A549 (cell line): Measurements from ENCODE around the gene ZNRF3. TPM values are rescaled to one million over a fixed set of nuclear protein-coding genes. Genes with fewer than 3 reads are reported as not detected.

Source experiments
- ATAC-seq, 2 experiments: fragments of 200-7000 bp in 1 of 2; fragments of >200 bp in 1 of 2; cut with Nextera tagmentation in 1 of 2; cut with Tn5 transposase in 1 of 2; 3 replicates each; pipeline versions ENCODE4 v1.8.0 to v1.9.1; 2018 to 2020; ENCODE audit warnings: mild to moderate bottlenecking in 1 of 2, moderate library complexity in 1 of 2
- CTCF ChIA-PET: fragments of 300-600 bp; sonication (Branson Sonifier 250); formaldehyde crosslinking; extraction: SDS; loops from one replicate; lab custom pipeline; 2021; ENCODE audit warnings: antibody characterized with exemption, inconsistent platforms; lab: Yijun Ruan, JAX
- POLR2A ChIA-PET: fragments of 350-600 bp; formaldehyde crosslinking; extraction: SDS; loops from one replicate; lab custom pipeline; 2021; ENCODE audit warnings: antibody characterized with exemption, inconsistent platforms; lab: Yijun Ruan, JAX
- DNase-seq, 2 experiments: peaks; one replicate each; pipeline versions ENCODE4 v3.0.0 to v3.0.0-alpha.2; 2011 to 2016; ENCODE audit warnings: low read depth in 1 of 2, low spot score in 1 of 2
- FAIRE-seq: peaks from 2 replicates; lab custom pipeline; 2011; peaks lifted over from hg19 to GRCh38; lab: Jason Lieb, UNC
- H3K27ac ChIP-seq, 2 experiments: fragments of >200 bp; sonication (Bioruptor Twin); formaldehyde crosslinking; 3 replicates each; pipeline ENCODE4 v1.5.1; 2016 to 2017
- H3K4me1 ChIP-seq: fragments of >200 bp; sonication (Bioruptor Twin); formaldehyde crosslinking; 3 replicates; pipeline ENCODE4 v1.6.1; 2016
- H3K4me2 ChIP-seq: fragments of >200 bp; sonication (Bioruptor Twin); formaldehyde crosslinking; 3 replicates; pipeline ENCODE4 v1.6.1; 2016
- H3K4me3 ChIP-seq: fragments of >200 bp; sonication (Bioruptor Twin); formaldehyde crosslinking; 3 replicates; pipeline ENCODE4 v1.5.1; 2016
- H3K9me3 ChIP-seq: fragments of >200 bp; sonication (Bioruptor Twin); formaldehyde crosslinking; 3 replicates; pipeline ENCODE4 v1.6.1; 2016
- CHD4 ChIP-seq: fragments of 200-600 bp; sonication (generic); IDR thresholded peaks from 2 replicates; pipeline ENCODE4 v1.6.1; 2016; ENCODE audit warnings: antibody characterized with exemption, mild to moderate bottlenecking, borderline replicate concordance
- FOXS1 ChIP-seq: fragments of 250-450 bp; sonication (Bioruptor Pico); IDR thresholded peaks from 2 replicates; pipeline ENCODE4 v1.5.0; 2020; ENCODE audit warnings: mild to moderate bottlenecking, moderate library complexity
- HDAC2 ChIP-seq: fragments of 200-600 bp; sonication (generic); IDR thresholded peaks from 2 replicates; pipeline ENCODE4 v1.6.1; 2016
- HOXA7 ChIP-seq: fragments of 250-450 bp; sonication (Bioruptor Pico); IDR thresholded peaks from 2 replicates; pipeline ENCODE4 v1.5.0; 2020; ENCODE audit warnings: mild to moderate bottlenecking, moderate library complexity
- HOXB13 ChIP-seq: fragments of 250-450 bp; sonication (Bioruptor Pico); IDR thresholded peaks from 2 replicates; pipeline ENCODE4 v1.5.0; 2020; ENCODE audit warnings: low read depth, mild to moderate bottlenecking, moderate library complexity
- HOXB5 ChIP-seq: fragments of 250-450 bp; sonication (Bioruptor Pico); IDR thresholded peaks from 2 replicates; pipeline ENCODE4 v1.5.0; 2020; ENCODE audit warnings: mild to moderate bottlenecking, moderate library complexity
- JUN ChIP-seq, 2 experiments: fragments of >200 bp; sonication (Bioruptor Twin); formaldehyde crosslinking; IDR thresholded peaks; 2 replicates in 1 of 2; 3 replicates in 1 of 2; pipeline ENCODE4 v1.6.1; 2016 to 2017
- JUNB ChIP-seq: fragments of >200 bp; sonication (Bioruptor Twin); formaldehyde crosslinking; IDR thresholded peaks from 2 replicates; pipeline ENCODE4 v1.6.1; 2016
- KDM1A ChIP-seq: fragments of 200-600 bp; sonication (generic); IDR thresholded peaks from 2 replicates; pipeline ENCODE4 v1.6.1; 2016; ENCODE audit warnings: low read depth, mild to moderate bottlenecking
- KDM5A ChIP-seq: fragments of 200-600 bp; sonication (generic); IDR thresholded peaks from 2 replicates; pipeline ENCODE4 v1.6.1; 2016; ENCODE audit warnings: antibody characterized with exemption, mild to moderate bottlenecking
- MAFK ChIP-seq: fragments of 450-650 bp; IDR thresholded peaks from 2 replicates; pipeline ENCODE4 v1.6.1; 2014; ENCODE audit not compliant: partially characterized antibody
- NFE2L2 ChIP-seq: fragments of 150-350 bp; conservative IDR thresholded peaks from 2 replicates; pipeline ENCODE4 v1.6.1; 2014; ENCODE audit warnings: low read length
- NPAS2 ChIP-seq: fragments of 250-450 bp; sonication (Bioruptor Pico); IDR thresholded peaks from 2 replicates; pipeline ENCODE4 v1.8.0; 2022; ENCODE audit warnings: mild to moderate bottlenecking, moderate library complexity, borderline replicate concordance
- NR3C1 ChIP-seq: fragments of >200 bp; sonication (Bioruptor Twin); formaldehyde crosslinking; IDR thresholded peaks from 3 replicates; pipeline ENCODE4 v1.6.1; 2017
- PHF8 ChIP-seq: fragments of 200-600 bp; sonication (generic); IDR thresholded peaks from 2 replicates; pipeline ENCODE4 v1.6.1; 2016; ENCODE audit warnings: low read depth, mild to moderate bottlenecking, antibody characterized with exemption, moderate library complexity, borderline replicate concordance
- POLR2A ChIP-seq: IDR thresholded peaks from 2 replicates; pipeline ENCODE4 v1.6.1; 2012; ENCODE audit warnings: mild to moderate bottlenecking, low read length
- RNF2 ChIP-seq: fragments of 200-600 bp; sonication (generic); IDR thresholded peaks from 2 replicates; pipeline ENCODE4 v1.6.1; 2016; ENCODE audit warnings: low read depth, mild to moderate bottlenecking, antibody characterized with exemption, moderate library complexity, borderline replicate concordance
- TP53 ChIP-seq: fragments of 250-450 bp; sonication (Bioruptor Pico); IDR thresholded peaks from 2 replicates; pipeline ENCODE4 v1.5.0; 2021; ENCODE audit warnings: mild to moderate bottlenecking, moderate library complexity
- ZC3H11A ChIP-seq: fragments of 450-650 bp; IDR thresholded peaks from 2 replicates; pipeline ENCODE4 v1.6.1; 2014; ENCODE audit warnings: antibody characterized with exemption, mild to moderate bottlenecking
- ZNF302 ChIP-seq: fragments of 250-450 bp; sonication (Bioruptor Pico); IDR thresholded peaks from 2 replicates; pipeline ENCODE4 v1.9.0; 2021; ENCODE audit warnings: inconsistent platforms, mild to moderate bottlenecking, moderate library complexity
- WGBS: methylation state at CpG from one replicate; pipeline ENCODE4 v1.1.6; 2017; ENCODE audit errors: missing lambda C conversion rate; 5-methylcytosine and 5-hydroxymethylcytosine counted together
- polyA plus RNA-seq, 4 experiments: library from polyadenylated mRNA; depleted of rRNA in 3 of 4; stranded (reverse); fragments of >200 nt; fragmentation: RNase III in 1 of 4; extraction: RNeasy Plus Mini Kit Qiagen cat#74134 plus additional on column Dnase treatment in 1 of 4; gene quantifications; 2 replicates in 3 of 4; 3 replicates in 1 of 4; pipeline ENCODE4 v1.2.3, GENCODE V29; 2011 to 2017
- TF ChIP-seq, protein P1 (sequence below): IDR thresholded peaks from 2 replicates; pipeline ENCODE4 v1.6.1; 2012; ENCODE audit warnings: low read depth, borderline replicate concordance
- TF ChIP-seq, protein P2 (sequence below): fragments of >200 bp; sonication (Bioruptor Twin); formaldehyde crosslinking; IDR thresholded peaks from 3 replicates; pipeline ENCODE4 v1.5.1; 2016
- TF ChIP-seq, protein P3 (sequence below): fragments of 450-650 bp; IDR thresholded peaks from 2 replicates; pipeline ENCODE4 v1.6.1; 2014; ENCODE audit warnings: antibody characterized with exemption
- TF ChIP-seq, protein P4 (sequence below): IDR thresholded peaks from 2 replicates; pipeline ENCODE4 v1.6.1; 2012
- TF ChIP-seq, protein P5 (sequence below): fragments of 200-600 bp; sonication (generic); IDR thresholded peaks from 2 replicates; pipeline ENCODE4 v1.6.1; 2016; ENCODE audit warnings: antibody characterized with exemption, mild to moderate bottlenecking, moderate library complexity
- TF ChIP-seq, protein P6 (sequence below): fragments of >200 bp; sonication (Bioruptor Twin); formaldehyde crosslinking; IDR thresholded peaks from 3 replicates; pipeline ENCODE4 v1.6.1; 2016

The ZNRF3 gene
- polyA plus RNA-seq, 2 of the 4 experiments (the other 2 are of a cell fraction): 4.6 to 6.9 TPM

DNA sequence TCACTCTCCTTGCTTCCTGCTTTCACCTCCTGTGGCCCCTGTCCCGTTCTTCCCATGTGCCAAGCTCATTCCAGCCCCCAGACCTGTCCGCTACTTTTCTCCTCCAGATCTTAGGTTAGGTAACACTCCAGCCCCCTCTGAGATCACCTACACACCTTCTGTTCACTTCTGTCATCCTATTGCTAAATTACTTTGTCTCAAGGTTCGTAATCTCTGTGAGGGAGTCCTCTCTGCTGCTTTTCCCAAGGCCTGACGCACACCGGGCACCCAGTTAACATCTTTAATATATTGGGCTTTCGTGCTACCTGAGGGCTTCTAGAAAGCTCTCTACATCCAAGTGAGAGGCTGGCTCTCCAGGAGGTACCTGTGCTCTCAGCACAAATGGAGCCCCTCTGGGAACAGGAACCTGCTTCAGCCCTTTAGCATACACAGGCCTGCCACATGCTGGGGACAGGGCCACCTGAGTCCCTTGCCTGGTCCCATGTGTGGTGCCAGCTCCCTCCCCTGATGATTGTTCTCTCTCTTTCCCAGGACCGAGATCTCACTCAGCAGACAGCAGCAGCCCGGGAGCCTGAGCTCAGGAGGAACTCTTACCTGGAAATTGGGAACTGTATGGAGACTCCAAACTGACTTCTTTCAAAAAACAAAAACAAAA, 169.8 kb downstream of the ZNRF3 start:
- Histone ChIP-seq H3K27ac (no peak overlapping the region), H3K4me1 (no peaks in the 10 kb centered on the region), H3K4me3 (no peak overlapping the region), H3K4me2 (no peak overlapping the region)
- ATAC-seq: no peak
- no peak for DNase-seq
- WGBS: 93% methylated on average over 8 of the region's 8 CpGs
- FAIRE-seq: no peak
- TF ChIP-seq ZNF302 (CRISPR knock-in tag) (no peak), RNF2 (no peak), JUNB (no peak), HOXB13 (no peak), FOXS1 (CRISPR knock-in tag) (no peak), MAFK (no peak), JUN (IDR thresholded peaks at IDR 0.05) (no peak), HDAC2 (no peak), HOXB5 (no peak), POLR2A (no peak)
- TF ChIP-seq, protein P1, sequence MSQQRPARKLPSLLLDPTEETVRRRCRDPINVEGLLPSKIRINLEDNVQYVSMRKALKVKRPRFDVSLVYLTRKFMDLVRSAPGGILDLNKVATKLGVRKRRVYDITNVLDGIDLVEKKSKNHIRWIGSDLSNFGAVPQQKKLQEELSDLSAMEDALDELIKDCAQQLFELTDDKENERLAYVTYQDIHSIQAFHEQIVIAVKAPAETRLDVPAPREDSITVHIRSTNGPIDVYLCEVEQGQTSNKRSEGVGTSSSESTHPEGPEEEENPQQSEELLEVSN: no peak
- TF ChIP-seq, all 56 proteins: peak for 0
- POLR2A ChIA-PET: no interaction called here
- CTCF ChIA-PET: interaction anchor here (0.8 to 2.1 kb wide), 4 partner anchors 10 to 197 kb away, joined by 3 to 8 read pairs (median 4); no protein-coding TSS in a partner anchor
- no peaks in the 10 kb centered on the region for H3K9me3 ChIP-seq

DNA sequence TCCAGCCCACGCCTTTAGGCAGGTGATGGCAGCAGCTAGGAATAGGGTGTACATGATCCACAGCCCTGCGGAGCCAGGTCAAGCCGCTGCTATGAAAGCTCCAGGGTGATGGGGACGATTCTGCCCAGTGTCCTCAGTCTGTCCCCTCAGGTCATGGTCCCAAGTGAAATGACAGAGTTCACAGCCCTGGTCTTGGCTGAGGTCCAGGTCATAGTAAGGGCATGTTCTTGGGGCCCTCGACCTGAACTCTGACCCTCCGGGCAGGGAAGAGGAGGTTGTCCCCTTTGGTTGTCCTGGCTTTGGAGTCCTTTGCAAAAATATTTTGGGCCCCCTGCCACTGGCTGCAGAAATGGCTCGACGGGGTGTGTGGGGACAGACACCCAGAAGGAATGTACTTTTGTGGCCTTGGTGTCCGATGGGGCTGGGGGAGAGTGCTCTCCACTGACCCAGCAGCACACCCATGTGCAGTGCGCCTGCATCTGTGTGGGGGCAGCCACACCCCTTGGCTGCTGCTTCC, 170.9 kb downstream of the ZNRF3 start:
- Histone ChIP-seq H3K27ac (no peak overlapping the region), H3K4me3 (no peak overlapping the region), H3K4me1 (no peaks in the 10 kb centered on the region), H3K4me2 (no peak overlapping the region), H3K9me3 (no peaks in the 10 kb centered on the region)
- no peak for FAIRE-seq
- ATAC-seq: no peak
- 82% methylated on average over 9 of the region's 10 CpGs for WGBS
- TF ChIP-seq PHF8 (no peak), KDM5A (no peak), NFE2L2 (no peak), NR3C1 (no peak), POLR2A (no peak), HOXB5 (no peak), TP53 (no peak), KDM1A (no peak), HOXA7 (no peak), ZC3H11A (no peak), CHD4 (no peak), MAFK (no peak), ZNF302 (CRISPR knock-in tag) (no peak), NPAS2 (CRISPR knock-in tag) (no peak)
- TF ChIP-seq, protein P2, sequence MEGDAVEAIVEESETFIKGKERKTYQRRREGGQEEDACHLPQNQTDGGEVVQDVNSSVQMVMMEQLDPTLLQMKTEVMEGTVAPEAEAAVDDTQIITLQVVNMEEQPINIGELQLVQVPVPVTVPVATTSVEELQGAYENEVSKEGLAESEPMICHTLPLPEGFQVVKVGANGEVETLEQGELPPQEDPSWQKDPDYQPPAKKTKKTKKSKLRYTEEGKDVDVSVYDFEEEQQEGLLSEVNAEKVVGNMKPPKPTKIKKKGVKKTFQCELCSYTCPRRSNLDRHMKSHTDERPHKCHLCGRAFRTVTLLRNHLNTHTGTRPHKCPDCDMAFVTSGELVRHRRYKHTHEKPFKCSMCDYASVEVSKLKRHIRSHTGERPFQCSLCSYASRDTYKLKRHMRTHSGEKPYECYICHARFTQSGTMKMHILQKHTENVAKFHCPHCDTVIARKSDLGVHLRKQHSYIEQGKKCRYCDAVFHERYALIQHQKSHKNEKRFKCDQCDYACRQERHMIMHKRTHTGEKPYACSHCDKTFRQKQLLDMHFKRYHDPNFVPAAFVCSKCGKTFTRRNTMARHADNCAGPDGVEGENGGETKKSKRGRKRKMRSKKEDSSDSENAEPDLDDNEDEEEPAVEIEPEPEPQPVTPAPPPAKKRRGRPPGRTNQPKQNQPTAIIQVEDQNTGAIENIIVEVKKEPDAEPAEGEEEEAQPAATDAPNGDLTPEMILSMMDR: no peak
- TF ChIP-seq, protein P3, sequence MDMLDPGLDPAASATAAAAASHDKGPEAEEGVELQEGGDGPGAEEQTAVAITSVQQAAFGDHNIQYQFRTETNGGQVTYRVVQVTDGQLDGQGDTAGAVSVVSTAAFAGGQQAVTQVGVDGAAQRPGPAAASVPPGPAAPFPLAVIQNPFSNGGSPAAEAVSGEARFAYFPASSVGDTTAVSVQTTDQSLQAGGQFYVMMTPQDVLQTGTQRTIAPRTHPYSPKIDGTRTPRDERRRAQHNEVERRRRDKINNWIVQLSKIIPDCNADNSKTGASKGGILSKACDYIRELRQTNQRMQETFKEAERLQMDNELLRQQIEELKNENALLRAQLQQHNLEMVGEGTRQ: no peak
- TF ChIP-seq, protein P4, sequence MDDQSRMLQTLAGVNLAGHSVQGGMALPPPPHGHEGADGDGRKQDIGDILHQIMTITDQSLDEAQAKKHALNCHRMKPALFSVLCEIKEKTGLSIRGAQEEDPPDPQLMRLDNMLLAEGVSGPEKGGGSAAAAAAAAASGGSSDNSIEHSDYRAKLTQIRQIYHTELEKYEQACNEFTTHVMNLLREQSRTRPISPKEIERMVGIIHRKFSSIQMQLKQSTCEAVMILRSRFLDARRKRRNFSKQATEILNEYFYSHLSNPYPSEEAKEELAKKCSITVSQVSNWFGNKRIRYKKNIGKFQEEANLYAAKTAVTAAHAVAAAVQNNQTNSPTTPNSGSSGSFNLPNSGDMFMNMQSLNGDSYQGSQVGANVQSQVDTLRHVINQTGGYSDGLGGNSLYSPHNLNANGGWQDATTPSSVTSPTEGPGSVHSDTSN: no peak
- TF ChIP-seq, protein P5, sequence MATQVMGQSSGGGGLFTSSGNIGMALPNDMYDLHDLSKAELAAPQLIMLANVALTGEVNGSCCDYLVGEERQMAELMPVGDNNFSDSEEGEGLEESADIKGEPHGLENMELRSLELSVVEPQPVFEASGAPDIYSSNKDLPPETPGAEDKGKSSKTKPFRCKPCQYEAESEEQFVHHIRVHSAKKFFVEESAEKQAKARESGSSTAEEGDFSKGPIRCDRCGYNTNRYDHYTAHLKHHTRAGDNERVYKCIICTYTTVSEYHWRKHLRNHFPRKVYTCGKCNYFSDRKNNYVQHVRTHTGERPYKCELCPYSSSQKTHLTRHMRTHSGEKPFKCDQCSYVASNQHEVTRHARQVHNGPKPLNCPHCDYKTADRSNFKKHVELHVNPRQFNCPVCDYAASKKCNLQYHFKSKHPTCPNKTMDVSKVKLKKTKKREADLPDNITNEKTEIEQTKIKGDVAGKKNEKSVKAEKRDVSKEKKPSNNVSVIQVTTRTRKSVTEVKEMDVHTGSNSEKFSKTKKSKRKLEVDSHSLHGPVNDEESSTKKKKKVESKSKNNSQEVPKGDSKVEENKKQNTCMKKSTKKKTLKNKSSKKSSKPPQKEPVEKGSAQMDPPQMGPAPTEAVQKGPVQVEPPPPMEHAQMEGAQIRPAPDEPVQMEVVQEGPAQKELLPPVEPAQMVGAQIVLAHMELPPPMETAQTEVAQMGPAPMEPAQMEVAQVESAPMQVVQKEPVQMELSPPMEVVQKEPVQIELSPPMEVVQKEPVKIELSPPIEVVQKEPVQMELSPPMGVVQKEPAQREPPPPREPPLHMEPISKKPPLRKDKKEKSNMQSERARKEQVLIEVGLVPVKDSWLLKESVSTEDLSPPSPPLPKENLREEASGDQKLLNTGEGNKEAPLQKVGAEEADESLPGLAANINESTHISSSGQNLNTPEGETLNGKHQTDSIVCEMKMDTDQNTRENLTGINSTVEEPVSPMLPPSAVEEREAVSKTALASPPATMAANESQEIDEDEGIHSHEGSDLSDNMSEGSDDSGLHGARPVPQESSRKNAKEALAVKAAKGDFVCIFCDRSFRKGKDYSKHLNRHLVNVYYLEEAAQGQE: no peak
- TF ChIP-seq, protein P6, sequence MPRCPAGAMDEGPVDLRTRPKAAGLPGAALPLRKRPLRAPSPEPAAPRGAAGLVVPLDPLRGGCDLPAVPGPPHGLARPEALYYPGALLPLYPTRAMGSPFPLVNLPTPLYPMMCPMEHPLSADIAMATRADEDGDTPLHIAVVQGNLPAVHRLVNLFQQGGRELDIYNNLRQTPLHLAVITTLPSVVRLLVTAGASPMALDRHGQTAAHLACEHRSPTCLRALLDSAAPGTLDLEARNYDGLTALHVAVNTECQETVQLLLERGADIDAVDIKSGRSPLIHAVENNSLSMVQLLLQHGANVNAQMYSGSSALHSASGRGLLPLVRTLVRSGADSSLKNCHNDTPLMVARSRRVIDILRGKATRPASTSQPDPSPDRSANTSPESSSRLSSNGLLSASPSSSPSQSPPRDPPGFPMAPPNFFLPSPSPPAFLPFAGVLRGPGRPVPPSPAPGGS: no peak
- no peak for DNase-seq
- POLR2A ChIA-PET: no interaction called here
- CTCF ChIA-PET: interaction anchor here (1.0 to 2.1 kb wide), 3 partner anchors 11 to 199 kb away, joined by 3 to 8 read pairs (median 5); no protein-coding TSS in a partner anchor
